ENCODE results near the gene COL5A1.

COL5A1 gene

DNA sequence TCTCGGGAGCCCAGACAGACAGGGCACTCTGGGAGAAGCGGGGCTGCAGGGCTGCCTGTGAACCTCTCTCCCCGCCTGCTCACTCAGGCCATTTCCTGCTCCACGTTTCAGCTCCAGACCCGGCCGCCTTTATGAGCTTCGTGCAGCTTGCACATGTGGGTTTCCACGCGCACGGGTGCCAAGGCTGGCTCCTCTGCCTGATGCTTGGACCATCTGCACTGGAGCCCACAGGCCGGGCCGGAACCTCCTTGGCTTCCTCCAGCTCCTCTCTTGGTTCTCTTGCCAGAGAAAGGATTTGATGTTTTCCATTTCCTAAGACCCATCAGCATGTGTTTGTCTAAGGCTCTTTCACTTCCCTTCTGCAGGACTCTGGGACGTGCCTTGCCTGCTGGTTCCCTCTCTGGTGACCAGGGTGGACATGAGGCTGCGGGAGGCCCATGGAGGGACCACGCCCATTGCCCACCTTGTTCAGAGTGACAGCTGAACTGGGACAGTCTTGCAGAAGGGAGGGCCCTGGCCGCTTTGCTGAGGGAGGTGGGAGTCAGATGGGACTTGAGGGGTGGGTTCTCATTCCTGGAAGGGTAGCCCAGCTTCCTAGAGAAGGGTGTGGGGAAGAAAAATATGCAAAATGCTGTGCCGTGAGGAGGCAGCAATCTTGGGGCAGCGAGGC lies 23.3 kb upstream of the COL5A1 start:
- peaks cover 12% of the 10 kb centered on the region for H3K27me3 ChIP-seq
- H3K4me1 ChIP-seq (ENCODE audit: control insufficient read depth in 1 of 2, insufficient read depth in 1 of 2, low read depth in 1 of 2, low read length in 1 of 2): no peaks in the 10 kb centered on the region
- TF ChIP-seq, protein P1, sequence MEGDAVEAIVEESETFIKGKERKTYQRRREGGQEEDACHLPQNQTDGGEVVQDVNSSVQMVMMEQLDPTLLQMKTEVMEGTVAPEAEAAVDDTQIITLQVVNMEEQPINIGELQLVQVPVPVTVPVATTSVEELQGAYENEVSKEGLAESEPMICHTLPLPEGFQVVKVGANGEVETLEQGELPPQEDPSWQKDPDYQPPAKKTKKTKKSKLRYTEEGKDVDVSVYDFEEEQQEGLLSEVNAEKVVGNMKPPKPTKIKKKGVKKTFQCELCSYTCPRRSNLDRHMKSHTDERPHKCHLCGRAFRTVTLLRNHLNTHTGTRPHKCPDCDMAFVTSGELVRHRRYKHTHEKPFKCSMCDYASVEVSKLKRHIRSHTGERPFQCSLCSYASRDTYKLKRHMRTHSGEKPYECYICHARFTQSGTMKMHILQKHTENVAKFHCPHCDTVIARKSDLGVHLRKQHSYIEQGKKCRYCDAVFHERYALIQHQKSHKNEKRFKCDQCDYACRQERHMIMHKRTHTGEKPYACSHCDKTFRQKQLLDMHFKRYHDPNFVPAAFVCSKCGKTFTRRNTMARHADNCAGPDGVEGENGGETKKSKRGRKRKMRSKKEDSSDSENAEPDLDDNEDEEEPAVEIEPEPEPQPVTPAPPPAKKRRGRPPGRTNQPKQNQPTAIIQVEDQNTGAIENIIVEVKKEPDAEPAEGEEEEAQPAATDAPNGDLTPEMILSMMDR (IDR thresholded peaks at IDR 0.05): no peak
- no peaks in the 10 kb centered on the region for H3K36me3 ChIP-seq
- H3K9me3 ChIP-seq: no peaks in the 10 kb centered on the region
- no peak overlapping the region for H3K4me3 ChIP-seq (ENCODE audit: low read depth in 1 of 2, low read length in 1 of 2)
- H3K27ac ChIP-seq: no peak overlapping the region

DNA sequence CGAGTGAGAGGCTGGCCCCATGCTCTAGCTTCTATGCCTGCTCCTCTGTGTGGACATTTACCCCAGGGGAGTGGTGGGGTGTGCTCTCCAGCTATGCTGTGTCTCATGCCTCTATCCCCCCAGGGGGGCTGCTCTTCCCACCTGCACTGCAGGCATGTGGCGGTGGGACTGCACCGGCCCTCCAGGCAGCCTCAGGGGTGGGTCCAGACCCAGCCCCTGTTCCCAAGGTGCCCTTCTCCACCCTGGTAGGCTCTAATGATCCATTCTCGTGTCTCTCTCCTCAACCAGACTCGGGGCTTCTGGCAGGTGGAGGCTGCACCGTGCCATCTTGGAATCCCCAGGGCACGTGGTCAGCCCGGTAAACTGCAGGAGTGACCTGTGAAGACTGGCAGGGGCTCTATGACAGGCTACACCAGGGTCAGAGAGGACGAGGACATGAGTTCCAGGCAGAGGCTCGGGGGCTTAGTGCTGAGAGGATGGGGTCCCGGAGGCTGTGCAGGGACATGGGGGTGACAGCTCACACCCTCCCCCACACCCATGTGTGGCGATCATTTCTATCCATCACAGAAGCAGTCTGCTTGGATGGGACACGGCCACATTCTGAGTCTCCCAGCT lies 22.7 kb upstream of the COL5A1 start:
- H3K27me3 ChIP-seq: peaks cover 12% of the 10 kb centered on the region
- no peaks in the 10 kb centered on the region for H3K9me3 ChIP-seq
- H3K36me3 ChIP-seq: no peaks in the 10 kb centered on the region
- no peaks in the 10 kb centered on the region for H3K4me1 ChIP-seq (ENCODE audit: control insufficient read depth in 1 of 2, insufficient read depth in 1 of 2, low read depth in 1 of 2, low read length in 1 of 2)
- TF ChIP-seq, protein P1 (IDR thresholded peaks at IDR 0.05): no peak
- H3K27ac ChIP-seq: no peak overlapping the region
- no peak overlapping the region for H3K4me3 ChIP-seq (ENCODE audit: low read depth in 1 of 2, low read length in 1 of 2)

DNA sequence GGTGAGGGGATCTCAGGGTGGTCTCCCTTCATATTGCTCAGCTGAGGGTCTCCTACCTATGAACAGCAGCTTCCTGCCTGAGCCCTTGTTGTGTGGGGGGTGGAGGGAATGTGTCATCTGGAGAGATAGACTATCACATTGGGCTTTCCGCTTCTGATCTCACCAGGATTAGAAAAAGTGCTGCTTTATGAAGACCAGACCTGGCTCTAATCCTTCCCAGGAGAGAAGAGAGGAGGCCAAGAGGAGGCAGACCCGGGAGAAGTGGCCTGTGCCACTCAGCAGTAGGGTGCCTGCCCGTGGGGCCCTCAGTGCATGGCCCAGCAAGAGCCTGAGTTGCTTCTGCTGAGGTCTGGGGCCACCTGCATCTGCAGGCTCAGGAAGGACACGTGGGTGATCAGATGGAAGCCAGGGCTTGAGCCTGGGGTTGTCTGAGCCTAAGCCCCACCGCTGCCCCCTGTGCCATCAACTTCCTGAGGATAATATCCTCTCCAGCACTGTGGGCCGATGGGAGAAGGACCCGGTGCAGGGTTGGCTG lies 22.1 kb upstream of the COL5A1 start:
- peaks cover 12% of the 10 kb centered on the region for H3K27me3 ChIP-seq
- no peaks in the 10 kb centered on the region for H3K9me3 ChIP-seq
- no peak overlapping the region for H3K27ac ChIP-seq
- TF ChIP-seq, protein P1 (IDR thresholded peaks at IDR 0.05): no peak
- H3K4me3 ChIP-seq (ENCODE audit: low read depth in 1 of 2, low read length in 1 of 2): no peak overlapping the region
- no peaks in the 10 kb centered on the region for H3K4me1 ChIP-seq (ENCODE audit: control insufficient read depth in 1 of 2, insufficient read depth in 1 of 2, low read depth in 1 of 2, low read length in 1 of 2)
- no peaks in the 10 kb centered on the region for H3K36me3 ChIP-seq

DNA sequence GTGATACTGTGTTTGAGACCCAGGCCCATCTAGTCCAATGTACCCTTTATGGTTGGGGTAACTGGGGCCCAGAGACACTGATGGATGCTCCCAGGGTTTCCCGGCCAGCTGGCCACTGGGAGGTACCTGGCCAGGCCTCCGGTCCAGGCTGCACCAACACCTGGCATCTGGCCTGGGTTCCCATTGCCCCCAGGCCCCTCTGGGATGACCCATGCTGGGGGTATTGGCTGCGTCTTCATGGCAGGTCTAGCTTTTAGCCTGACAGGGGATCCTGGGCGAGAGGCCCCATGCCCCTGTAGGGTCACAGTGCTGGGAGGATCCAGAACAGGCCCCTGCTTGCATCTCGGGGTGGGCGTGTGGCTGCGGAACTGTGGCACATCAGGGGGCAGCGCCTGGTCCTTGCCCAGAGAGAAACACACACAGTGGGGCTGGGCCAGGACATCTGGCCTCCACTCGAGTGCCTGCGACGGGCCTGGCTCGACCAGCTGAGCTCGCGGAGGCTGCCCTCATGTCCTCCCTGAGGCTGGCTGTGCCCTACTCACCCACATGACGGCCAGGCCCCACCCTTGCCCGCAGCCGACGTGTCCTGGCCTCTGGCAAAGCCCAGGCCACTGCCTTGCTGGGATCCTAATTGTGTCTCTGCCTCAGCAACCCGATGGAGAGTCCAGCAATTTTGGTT lies 21.5 kb upstream of the COL5A1 start:
- Histone ChIP-seq H3K4me1 (ENCODE audit: control insufficient read depth in 1 of 2, insufficient read depth in 1 of 2, low read depth in 1 of 2, low read length in 1 of 2) (no peaks in the 10 kb centered on the region), H3K9me3 (no peaks in the 10 kb centered on the region), H3K4me3 (ENCODE audit: low read depth in 1 of 2, low read length in 1 of 2) (no peak overlapping the region), H3K36me3 (no peaks in the 10 kb centered on the region), H3K27ac (no peak overlapping the region), H3K27me3 (peaks cover 8% of the 10 kb centered on the region)
- TF ChIP-seq, protein P1 (IDR thresholded peaks at IDR 0.05): no peak

DNA sequence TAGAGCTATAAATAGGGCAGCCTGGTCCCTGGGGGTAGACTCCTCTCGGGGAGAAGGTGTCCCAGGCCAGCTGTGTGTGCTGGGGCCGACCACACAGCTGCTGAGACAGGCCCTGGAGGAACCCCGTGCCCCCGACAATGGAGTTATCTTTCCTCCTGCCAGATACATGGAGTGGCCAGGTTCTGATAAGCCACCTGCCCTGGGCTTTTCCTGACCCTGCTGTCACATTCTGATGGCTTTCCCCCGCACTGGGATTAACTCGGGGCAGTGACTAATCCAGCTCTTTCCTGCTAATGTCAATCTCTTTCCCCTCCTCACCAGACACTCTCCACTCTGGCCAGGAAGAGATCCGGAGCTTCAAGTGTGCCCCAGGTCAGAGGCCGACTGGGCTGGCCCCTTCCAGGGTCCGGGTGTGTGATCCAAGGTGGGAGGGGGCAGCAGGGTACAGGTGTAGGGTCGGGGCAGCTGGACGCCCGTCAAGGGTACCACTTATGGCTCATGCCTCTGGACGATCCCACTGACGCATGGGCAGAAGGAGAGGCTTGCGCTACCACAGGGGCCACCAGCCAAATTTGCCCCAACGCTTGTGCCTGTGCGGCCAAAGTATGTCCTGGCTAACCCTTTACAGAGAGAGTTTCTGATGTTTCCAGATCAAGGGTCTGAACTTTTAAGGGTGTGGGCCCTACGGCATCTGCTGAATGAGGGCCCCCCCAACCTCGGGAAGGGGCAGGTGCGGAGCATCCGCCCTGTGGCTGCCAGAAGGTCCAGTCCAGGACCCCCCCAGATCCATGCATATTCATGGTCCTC lies 20.6 kb upstream of the COL5A1 start:
- H3K9me3 ChIP-seq: no peaks in the 10 kb centered on the region
- H3K36me3 ChIP-seq: no peaks in the 10 kb centered on the region
- no peaks in the 10 kb centered on the region for H3K4me1 ChIP-seq (ENCODE audit: control insufficient read depth in 1 of 2, insufficient read depth in 1 of 2, low read depth in 1 of 2, low read length in 1 of 2)
- H3K27me3 ChIP-seq: peaks cover 4% of the 10 kb centered on the region
- H3K27ac ChIP-seq: no peak overlapping the region
- TF ChIP-seq, protein P1 (IDR thresholded peaks at IDR 0.05): no peak
- no peak overlapping the region for H3K4me3 ChIP-seq (ENCODE audit: low read depth in 1 of 2, low read length in 1 of 2)

Data from neutrophil (primary cell).